K562 (cell line): Measurements from ENCODE around the gene EXOC3L1. TPM values are rescaled to one million over a fixed set of nuclear protein-coding genes. Genes with fewer than 3 reads are reported as not detected.

Source experiments
- ATAC-seq: fragments of 200-7000 bp; cut with Tn5 transposase; 3 replicates; pipeline ENCODE4 v1.9.1; 2020; ENCODE audit warnings: moderate library complexity
- BruUV-seq: library from RNA; stranded (reverse); fragments of 400-500 nt; replicated peaks from 2 replicates; lab custom pipeline; 2021; lab: Mats Ljungman, UMichigan
- CTCF ChIA-PET: fragments of 300-600 bp; formaldehyde crosslinking; extraction: SDS; loops from one replicate; lab custom pipeline; 2021; ENCODE audit warnings: low intra/inter-chr PET ratio; lab: Yijun Ruan, JAX
- POLR2A ChIA-PET: fragments of 300-600, 350-650 bp; sonication (Branson Sonifier 250); formaldehyde crosslinking; extraction: SDS; loops from one replicate; lab custom pipeline; 2021; ENCODE audit warnings: antibody characterized with exemption, inconsistent platforms; lab: Yijun Ruan, JAX
- DNase-seq, 4 experiments: peaks; one replicate each; pipeline versions ENCODE4 v3.0.0 to v3.0.0-alpha.2; 2011 to 2018; ENCODE audit warnings: low spot score in 3 of 4, mixed read lengths in 3 of 4; ENCODE audit errors: extremely low read depth in 1 of 4
- FAIRE-seq: peaks from 2 replicates; lab custom pipeline; 2011; peaks lifted over from hg19 to GRCh38; lab: Jason Lieb, UNC
- H2AFZ ChIP-seq: 2 replicates; pipeline ENCODE4 v1.6.0; 2011; ENCODE audit warnings: low read depth, low read length, control low read depth, inconsistent platforms
- H3K27ac ChIP-seq: fragments of 200-600 bp; 3 replicates; pipeline ENCODE4 v1.8.0; 2011; ENCODE audit warnings: low read depth, mild to moderate bottlenecking, control low read depth, inconsistent platforms, low read length, moderate library complexity, mixed read lengths; ENCODE audit errors: extremely low read depth
- H3K27me3 ChIP-seq, 2 experiments: fragments of 300-600 bp in 1 of 2; 2 replicates in 1 of 2; 3 replicates in 1 of 2; pipeline versions ENCODE4 v1.6.0 to v1.8.0; 2011; ENCODE audit warnings: inconsistent platforms in 2 of 2, low read length in 2 of 2, mild to moderate bottlenecking in 1 of 2, mixed read lengths in 1 of 2, moderate library complexity in 1 of 2; ENCODE audit not compliant: control insufficient read depth in 2 of 2, insufficient read depth in 2 of 2
- H3K36me3 ChIP-seq: fragments of 300-600 bp; 3 replicates; pipeline ENCODE4 v1.8.0; 2011; ENCODE audit warnings: mild to moderate bottlenecking, low read length, inconsistent platforms; ENCODE audit not compliant: control insufficient read depth, insufficient read depth
- H3K4me1 ChIP-seq, 2 experiments: fragments of 200-600 bp in 1 of 2; replicated peaks in 1 of 2; 2 replicates in 1 of 2; 3 replicates in 1 of 2; pipeline versions ENCODE4 v1.5.1 to v1.8.0; 2011; ENCODE audit warnings: inconsistent platforms in 2 of 2, low read length in 2 of 2, mild to moderate bottlenecking in 1 of 2, mixed read lengths in 1 of 2, moderate library complexity in 1 of 2; ENCODE audit not compliant: control insufficient read depth in 2 of 2, insufficient read depth in 2 of 2
- H3K4me2 ChIP-seq: 2 replicates; pipeline ENCODE4 v1.6.1; 2011; ENCODE audit warnings: low read length, control low read depth, inconsistent platforms, mixed read lengths; ENCODE audit not compliant: insufficient read depth
- H3K4me3 ChIP-seq: fragments of 200-600 bp; sonication (generic), shearing (Covaris generic); 2 replicates; pipeline ENCODE4 v1.5.1; 2016; ENCODE audit warnings: control low read depth, inconsistent platforms
- H3K79me2 ChIP-seq: fragments of 200-600 bp; 3 replicates; pipeline ENCODE4 v1.8.0; 2011; ENCODE audit warnings: low read length, inconsistent platforms; ENCODE audit not compliant: control insufficient read depth, insufficient read depth
- H3K9ac ChIP-seq, 2 experiments: 2 replicates each; pipeline versions ENCODE4 v1.6.0 to v1.6.1; 2011; ENCODE audit warnings: low read depth in 2 of 2, low read length in 2 of 2, control low read depth in 1 of 2, inconsistent platforms in 1 of 2, mild to moderate bottlenecking in 1 of 2, mixed read lengths in 1 of 2; ENCODE audit not compliant: insufficient read depth in 1 of 2
- H3K9me1 ChIP-seq: one replicate; pipeline ENCODE4 v1.6.0; 2011; ENCODE audit warnings: inconsistent platforms, mild to moderate bottlenecking, low read length, moderate library complexity; ENCODE audit not compliant: control insufficient read depth, insufficient read depth
- H3K9me3 ChIP-seq: replicated peaks from 2 replicates; pipeline ENCODE4 v1.5.1; 2011; ENCODE audit warnings: low read depth, low read length, inconsistent platforms; ENCODE audit not compliant: control insufficient read depth, insufficient read depth
- H4K20me1 ChIP-seq: replicated peaks from 2 replicates; pipeline ENCODE4 v1.6.1; 2011; ENCODE audit warnings: low read length, inconsistent platforms, mixed read lengths; ENCODE audit not compliant: control insufficient read depth, insufficient read depth
- ARID1B ChIP-seq: fragments of 450-650 bp; IDR thresholded peaks from 2 replicates; pipeline ENCODE4 v1.6.1; 2016; ENCODE audit warnings: antibody characterized with exemption, mild to moderate bottlenecking, inconsistent platforms
- CREB1 ChIP-seq, 2 experiments: sonication (generic) in 1 of 2; formaldehyde crosslinking in 1 of 2; IDR thresholded peaks; 2 replicates each; pipeline versions ENCODE4 v1.6.1 to v1.8.0; 2012 to 2022; ENCODE audit warnings: inconsistent platforms in 1 of 2, mild to moderate bottlenecking in 1 of 2, missing genetic modification reagents in 1 of 2, moderate library complexity in 1 of 2
- HDGF ChIP-seq: fragments of 450-650 bp; IDR thresholded peaks from 2 replicates; pipeline ENCODE4 v1.6.1; 2016
- KAT8 ChIP-seq: fragments of 450-650 bp; IDR thresholded peaks from 2 replicates; pipeline ENCODE4 v1.6.1; 2016; ENCODE audit warnings: low read depth, mild to moderate bottlenecking
- MCM5 ChIP-seq: fragments of 450-650 bp; IDR thresholded peaks from 2 replicates; pipeline ENCODE4 v1.6.1; 2016; ENCODE audit warnings: low read depth
- NCOA1 ChIP-seq: fragments of 450-650 bp; IDR thresholded peaks from 2 replicates; pipeline ENCODE4 v1.6.1; 2016; ENCODE audit warnings: low read depth
- POLR2A ChIP-seq: fragments of 450-650 bp; conservative IDR thresholded peaks from 2 replicates; pipeline ENCODE4 v1.6.1; 2016
- POLR2B ChIP-seq: fragments of 450-650 bp; IDR thresholded peaks from 2 replicates; pipeline ENCODE4 v1.6.1; 2018; ENCODE audit warnings: low read depth; ENCODE audit not compliant: partially characterized antibody
- RBM25 ChIP-seq: fragments of 200-400 bp; formaldehyde crosslinking; IDR thresholded peaks from 2 replicates; pipeline ENCODE4 v1.6.1; 2018; ENCODE audit warnings: low read length, low read depth, moderate library complexity; ENCODE audit not compliant: severe bottlenecking
- SMARCE1 ChIP-seq: fragments of 450-650 bp; IDR thresholded peaks from 2 replicates; pipeline ENCODE4 v1.7.1; 2016; ENCODE audit warnings: mild to moderate bottlenecking
- SREBF2 ChIP-seq: sonication (generic); formaldehyde crosslinking; IDR thresholded peaks from 2 replicates; pipeline ENCODE4 v1.4.0; 2020; ENCODE audit warnings: mild to moderate bottlenecking, missing genetic modification reagents
- TFAP4 ChIP-seq: sonication (generic); formaldehyde crosslinking; IDR thresholded peaks from 2 replicates; pipeline ENCODE4 v1.8.0; 2022; ENCODE audit warnings: missing genetic modification reagents, mild to moderate bottlenecking, moderate library complexity, borderline replicate concordance
- TGIF2 ChIP-seq: sonication (generic); formaldehyde crosslinking; IDR thresholded peaks from 2 replicates; pipeline ENCODE4 v1.8.1; 2022; ENCODE audit warnings: mild to moderate bottlenecking, missing genetic modification reagents, moderate library complexity
- WGBS: fragments of 100-300 bp; shearing (Covaris generic); methylation state at CpG from one replicate; pipeline ENCODE4 v1.1.6; 2016; ENCODE audit warnings: low coverage, mixed read lengths; ENCODE audit not compliant: insufficient coverage; ENCODE audit errors: missing lambda C conversion rate; 5-methylcytosine and 5-hydroxymethylcytosine counted together
- in situ Hi-C: fragments of 300-500 bp; cut with MboI; formaldehyde crosslinking; loops from 4 replicates; pipeline ENCODE4 v1.15.0; 2018; ENCODE audit warnings: inconsistent platforms, mixed read lengths
- intact Hi-C: fragments of 100-400 bp; cut with micrococcal nuclease; formaldehyde crosslinking; loops from 2 replicates; pipeline ENCODE4 v1.14.2; 2022
- polyA plus RNA-seq, 8 experiments: library from polyadenylated mRNA; depleted of rRNA in 4 of 8; stranded (reverse) in 5 of 8; unstranded in 3 of 8; fragments of >200 nt; fragmentation: Nextera tagmentation in 2 of 8; fragmentation: Illumina TruSeq in 1 of 8; extraction: Ambion mirVana in 2 of 8; extraction: Trizol in 1 of 8; gene quantifications; 2 replicates each; pipeline versions ENCODE4 v1.2.1 to v1.2.3, GENCODE V29; 2011 to 2014; ENCODE audit warnings: inconsistent platforms in 1 of 8, missing spikeins in 1 of 8
- total RNA-seq, 7 experiments: library from RNA; depleted of rRNA in 6 of 7; stranded (reverse); fragments of >200 nt in 6 of 7; fragmentation: Illumina TruSeq in 2 of 7; extraction: Trizol in 2 of 7; gene quantifications; 2 replicates each; pipeline versions ENCODE4 v1.2.1 to v1.2.3, GENCODE V29; 2011 to 2021; ENCODE audit warnings: low replicate concordance in 1 of 7
- TF ChIP-seq, protein P1 (sequence below): fragments of 450-650 bp; formaldehyde crosslinking; IDR thresholded peaks from 2 replicates; pipeline ENCODE4 v1.4.0; 2020; ENCODE audit warnings: mild to moderate bottlenecking, mixed read lengths
- TF ChIP-seq, protein P2 (sequence below): fragments of 450-650 bp; formaldehyde crosslinking; IDR thresholded peaks from 2 replicates; pipeline ENCODE4 v1.4.0; 2020; ENCODE audit warnings: mild to moderate bottlenecking

Gene EXOC3L1
- total and polyA plus RNA-seq, 9 of the 15 experiments (the other 6 are each of a cell fraction or from before 2014, with no cell fraction given), result 0.08 TPM; not detected in 8

GRCh38 chr16:67148656-67149275 lies 41.2 kb downstream of the EXOC3L1 start (continued):
- TF ChIP-seq, protein P1, sequence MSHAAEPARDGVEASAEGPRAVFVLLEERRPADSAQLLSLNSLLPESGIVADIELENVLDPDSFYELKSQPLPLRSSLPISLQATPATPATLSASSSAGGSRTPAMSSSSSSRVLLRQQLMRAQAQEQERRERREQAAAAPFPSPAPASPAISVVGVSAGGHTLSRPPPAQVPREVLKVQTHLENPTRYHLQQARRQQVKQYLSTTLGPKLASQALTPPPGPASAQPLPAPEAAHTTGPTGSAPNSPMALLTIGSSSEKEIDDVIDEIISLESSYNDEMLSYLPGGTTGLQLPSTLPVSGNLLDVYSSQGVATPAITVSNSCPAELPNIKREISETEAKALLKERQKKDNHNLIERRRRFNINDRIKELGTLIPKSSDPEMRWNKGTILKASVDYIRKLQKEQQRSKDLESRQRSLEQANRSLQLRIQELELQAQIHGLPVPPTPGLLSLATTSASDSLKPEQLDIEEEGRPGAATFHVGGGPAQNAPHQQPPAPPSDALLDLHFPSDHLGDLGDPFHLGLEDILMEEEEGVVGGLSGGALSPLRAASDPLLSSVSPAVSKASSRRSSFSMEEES, result no peak
- TF ChIP-seq CREB1 (IDR thresholded peaks at IDR 0.05) (no peak), CREB1 (CRISPR knock-in tag; IDR thresholded peaks at IDR 0.05) (no peak), MCM5 (no peak), POLR2A (no peak)

DNA sequence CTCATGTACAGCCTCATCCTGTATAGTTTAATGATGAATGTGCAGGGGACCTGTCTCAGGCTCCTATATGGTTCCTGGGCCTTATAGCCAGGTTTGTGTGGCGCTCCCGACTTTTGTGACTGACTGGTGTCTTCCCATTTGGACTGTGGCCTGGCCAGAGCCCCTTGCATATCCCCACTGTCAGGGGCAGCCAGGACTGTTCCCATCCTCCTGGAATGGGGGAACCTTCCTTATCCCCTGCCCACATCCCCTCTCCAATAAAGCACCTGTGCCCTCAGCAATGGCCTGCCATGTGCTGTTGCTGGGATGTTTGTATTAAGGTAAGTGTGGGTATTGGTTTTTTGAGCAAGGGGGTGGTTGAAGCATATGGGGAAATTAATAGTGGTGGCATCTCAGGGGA lies 41.7 kb downstream of the EXOC3L1 start:
- Histone ChIP-seq H3K4me1 (peaks cover 0 to 26% of the 10 kb centered on the region in 2 experiments; a peak in 2 of 5 replicates), H3K27ac (no peak overlapping the region), H3K27me3 (no peaks in the 10 kb centered on the region), H3K9ac (no peak overlapping the region), H3K79me2 (no peaks in the 10 kb centered on the region), H3K9me3 (no peaks in the 10 kb centered on the region), H3K4me3 (no peak overlapping the region), H3K4me2 (no peak overlapping the region), H4K20me1 (no peaks in the 10 kb centered on the region), H3K36me3 (peaks cover 56% of the 10 kb centered on the region), H2AFZ (no peak overlapping the region), H3K9me1 (no peaks in the 10 kb centered on the region)
- no peak for ATAC-seq
- in situ Hi-C loops, result no loop called here
- FAIRE-seq, result no peak
- ChIA-PET POLR2A (no interaction called here), CTCF (no interaction called here)
- TF ChIP-seq, protein P2, sequence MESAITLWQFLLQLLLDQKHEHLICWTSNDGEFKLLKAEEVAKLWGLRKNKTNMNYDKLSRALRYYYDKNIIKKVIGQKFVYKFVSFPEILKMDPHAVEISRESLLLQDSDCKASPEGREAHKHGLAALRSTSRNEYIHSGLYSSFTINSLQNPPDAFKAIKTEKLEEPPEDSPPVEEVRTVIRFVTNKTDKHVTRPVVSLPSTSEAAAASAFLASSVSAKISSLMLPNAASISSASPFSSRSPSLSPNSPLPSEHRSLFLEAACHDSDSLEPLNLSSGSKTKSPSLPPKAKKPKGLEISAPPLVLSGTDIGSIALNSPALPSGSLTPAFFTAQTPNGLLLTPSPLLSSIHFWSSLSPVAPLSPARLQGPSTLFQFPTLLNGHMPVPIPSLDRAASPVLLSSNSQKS, result no peak
- TF ChIP-seq RBM25, result no peak
- TF ChIP-seq ARID1B, result no peak
- no peak for TF ChIP-seq NCOA1
- TF ChIP-seq POLR2B, result no peak
- TF ChIP-seq SMARCE1, result no peak
- TF ChIP-seq TGIF2 (CRISPR knock-in tag), result no peak
- no peak for TF ChIP-seq KAT8
- no peak for TF ChIP-seq TFAP4 (CRISPR knock-in tag)
- TF ChIP-seq SREBF2 (CRISPR knock-in tag), result no peak
- no peak for TF ChIP-seq HDGF
- 100% methylated on average over 2 of the region's 2 CpGs for WGBS
- intact Hi-C loops, result no loop called here
- no peak for DNase-seq
- no TSS peak for BruUV-seq
